ENCODE data around the gene ACSL3.

The ACSL3 gene

GRCh38 chr2:222835143-222835822, 25.6 kb upstream of the ACSL3 start:
- Histone ChIP-seq H3K4me1 (ENCODE audit: control insufficient read depth in 1 of 2, insufficient read depth in 1 of 2, low read depth in 1 of 2, low read length in 1 of 2) (peaks cover 5 to 8% of the 10 kb centered on the region in 2 experiments), H3K27me3 (no peaks in the 10 kb centered on the region), H3K4me3 (ENCODE audit: low read depth in 1 of 2, low read length in 1 of 2) (no peak overlapping the region), H3K9me3 (no peaks in the 10 kb centered on the region), H3K27ac (no peak overlapping the region), H3K36me3 (no peaks in the 10 kb centered on the region)
- TF ChIP-seq CTCF (IDR thresholded peaks at IDR 0.05) = no peak

GRCh38 chr2:222835823-222836151, 25.0 kb upstream of the ACSL3 start:
- Histone ChIP-seq H3K4me3 (ENCODE audit: low read depth in 1 of 2, low read length in 1 of 2) (no peak overlapping the region), H3K36me3 (no peaks in the 10 kb centered on the region), H3K9me3 (no peaks in the 10 kb centered on the region), H3K27me3 (no peaks in the 10 kb centered on the region), H3K4me1 (ENCODE audit: control insufficient read depth in 1 of 2, insufficient read depth in 1 of 2, low read depth in 1 of 2, low read length in 1 of 2) (peaks cover 10 to 13% of the 10 kb centered on the region in 2 experiments), H3K27ac (no peak overlapping the region)
- TF ChIP-seq CTCF (IDR thresholded peaks at IDR 0.05) = no peak

- H3K4me3 ChIP-seq (ENCODE audit: low read depth in 1 of 2, low read length in 1 of 2) = no peak overlapping the region
- H3K36me3 ChIP-seq = no peaks in the 10 kb centered on the region
- H3K27me3 ChIP-seq = no peaks in the 10 kb centered on the region
- H3K4me1 ChIP-seq (ENCODE audit: control insufficient read depth in 1 of 2, insufficient read depth in 1 of 2, low read depth in 1 of 2, low read length in 1 of 2) = peaks cover 28 to 30% of the 10 kb centered on the region in 2 experiments
- TF ChIP-seq CTCF (IDR thresholded peaks at IDR 0.05) = no peak
- H3K27ac ChIP-seq = no peak overlapping the region
- H3K9me3 ChIP-seq = no peaks in the 10 kb centered on the region
Measured at GRCh38 chr2:222837643-222838056, 23.2 kb upstream of the ACSL3 start.

- no peak for TF ChIP-seq CTCF (IDR thresholded peaks at IDR 0.05)
- no peaks in the 10 kb centered on the region for H3K27me3 ChIP-seq
- H3K27ac ChIP-seq = peak overlapping the region; percentile 91
- no peak overlapping the region for H3K4me3 ChIP-seq (ENCODE audit: low read depth in 1 of 2, low read length in 1 of 2)
- peaks cover 53 to 55% of the 10 kb centered on the region in 2 experiments for H3K4me1 ChIP-seq (ENCODE audit: control insufficient read depth in 1 of 2, insufficient read depth in 1 of 2, low read depth in 1 of 2, low read length in 1 of 2)
- H3K9me3 ChIP-seq = no peaks in the 10 kb centered on the region
- no peaks in the 10 kb centered on the region for H3K36me3 ChIP-seq
Measured at GRCh38 chr2:222840060-222840802, 20.6 kb upstream of the ACSL3 start.

GRCh38 chr2:222842491-222843174, 18.2 kb upstream of the ACSL3 start:
- Histone ChIP-seq H3K27me3 (no peaks in the 10 kb centered on the region), H3K27ac (peak overlapping the region; percentile 91), H3K4me1 (ENCODE audit: control insufficient read depth in 1 of 2, insufficient read depth in 1 of 2, low read depth in 1 of 2, low read length in 1 of 2) (peaks cover 55 to 58% of the 10 kb centered on the region in 2 experiments), H3K4me3 (ENCODE audit: low read depth in 1 of 2, low read length in 1 of 2) (peak overlapping the region; percentile 16 to 19), H3K9me3 (no peaks in the 10 kb centered on the region), H3K36me3 (no peaks in the 10 kb centered on the region)
- no peak for TF ChIP-seq CTCF (IDR thresholded peaks at IDR 0.05)

Measured in neutrophil (primary cell).